Mesodermal cell (in vitro differentiated cells): ENCODE data around the gene CAPN3.
"Not testable (repeated sequence)": the region's sequence is repeated elsewhere in the genome, so short reads cannot be mapped to it uniquely, and the experiment has no call there.

Experiments
- H3K27ac ChIP-seq: 2 replicates; pipeline ENCODE4 v1.7.0; 2013; ENCODE audit warnings: mild to moderate bottlenecking, low read depth, low read length, moderate library complexity; ENCODE audit not compliant: severe bottlenecking
- H3K36me3 ChIP-seq: 2 replicates; pipeline ENCODE4 v1.7.1; 2013; ENCODE audit warnings: mild to moderate bottlenecking, low read length, moderate library complexity; ENCODE audit not compliant: control insufficient read depth, insufficient read depth
- H3K4me1 ChIP-seq: one replicate; pipeline ENCODE4 v1.7.1; 2013; ENCODE audit warnings: mild to moderate bottlenecking, low read length; ENCODE audit not compliant: insufficient read depth, control insufficient read depth, poor library complexity, severe bottlenecking
- H3K4me3 ChIP-seq: 2 replicates; pipeline ENCODE4 v1.7.0; 2013; ENCODE audit warnings: low read length, control low read depth, mild to moderate bottlenecking; ENCODE audit not compliant: insufficient read depth, poor library complexity, severe bottlenecking; ENCODE audit errors: extremely low read depth
- H3K9me3 ChIP-seq: 2 replicates; pipeline ENCODE4 v1.7.1; 2013; ENCODE audit warnings: mild to moderate bottlenecking, low read length, moderate library complexity; ENCODE audit not compliant: control insufficient read depth
- WGBS, 2 experiments: methylation state at CpG; one replicate each; pipeline ENCODE4 v1.1.5; 2013; ENCODE audit warnings: missing lambda C conversion rate in 2 of 2; ENCODE audit not compliant: insufficient coverage in 2 of 2; 5-methylcytosine and 5-hydroxymethylcytosine counted together

The CAPN3 gene

GRCh38 chr15:42335074-42335473 lies 24.2 kb upstream of the CAPN3 start:
- Histone ChIP-seq H3K4me1 (peaks cover 10% of the 10 kb centered on the region), H3K27ac (no peak overlapping the region), H3K9me3 (peaks cover 13% of the 10 kb centered on the region), H3K36me3 (no peaks in the 10 kb centered on the region), H3K4me3 (no peak overlapping the region)
- WGBS, 2 experiments = 90 to 100% methylated on average over 1 to 2 of the region's 2 CpGs

- H3K4me3 ChIP-seq = not testable (repeated sequence)
- 100% methylated on average over 1 of the region's 1 CpG; no CpG with 5 or more reads in 1 of the 2 experiments for WGBS, 2 experiments
- H3K9me3 ChIP-seq = peaks cover 13% of the 10 kb centered on the region
Observed at GRCh38 chr15:42336650-42337049, 22.7 kb upstream of the CAPN3 start.

GRCh38 chr15:42337104-42337503 lies 22.2 kb upstream of the CAPN3 start:
- H3K9me3 ChIP-seq = peaks cover 13% of the 10 kb centered on the region
- H3K4me1 ChIP-seq, H3K27ac ChIP-seq, H3K4me3 ChIP-seq, H3K36me3 ChIP-seq: not testable (repeated sequence)
- 100% methylated on average over 2 of the region's 3 CpGs for WGBS, 2 experiments

More at GRCh38 chr15:42336650-42337049, 22.7 kb upstream of the CAPN3 start:
- H3K36me3 ChIP-seq, H3K27ac ChIP-seq, H3K4me1 ChIP-seq: not testable (repeated sequence)

- Histone ChIP-seq H3K4me3 (no peak overlapping the region), H3K27ac (peak overlapping the region; percentile 92), H3K9me3 (peaks cover 13% of the 10 kb centered on the region), H3K4me1 (peaks cover 10% of the 10 kb centered on the region), H3K36me3 (peaks cover 4% of the 10 kb centered on the region)
- WGBS, 2 experiments = 43% methylated on average over 1 of the region's 2 CpGs; no CpG with 5 or more reads in 1 of the 2 experiments
Observed at GRCh38 chr15:42338500-42338899, 20.8 kb upstream of the CAPN3 start.

GRCh38 chr15:42343596-42344232 lies 15.6 kb upstream of the CAPN3 start:
- H3K9me3 ChIP-seq = no peaks in the 10 kb centered on the region
- H3K27ac ChIP-seq = no peak overlapping the region
- WGBS, 2 experiments = 80 to 83% methylated on average over 4 to 6 of the region's 6 CpGs
- peaks cover 11% of the 10 kb centered on the region for H3K4me1 ChIP-seq
- no peak overlapping the region for H3K4me3 ChIP-seq
- peaks cover 4% of the 10 kb centered on the region for H3K36me3 ChIP-seq

- H3K27ac ChIP-seq = no peak overlapping the region
- WGBS, 2 experiments = 90 to 100% methylated on average over 2 of the region's 5 CpGs
- no peak overlapping the region for H3K4me3 ChIP-seq
- no peaks in the 10 kb centered on the region for H3K9me3 ChIP-seq
- peaks cover 12% of the 10 kb centered on the region for H3K4me1 ChIP-seq
- peaks cover 4% of the 10 kb centered on the region for H3K36me3 ChIP-seq
Observed at GRCh38 chr15:42344763-42345162, 14.5 kb upstream of the CAPN3 start.

- Histone ChIP-seq H3K9me3 (no peaks in the 10 kb centered on the region), H3K36me3 (peaks cover 4% of the 10 kb centered on the region), H3K27ac (no peak overlapping the region), H3K4me1 (peaks cover 12% of the 10 kb centered on the region), H3K4me3 (no peak overlapping the region)
- WGBS, 2 experiments = 88 to 100% methylated on average over 1 of the region's 3 CpGs
Observed at GRCh38 chr15:42345504-42345903, 13.8 kb upstream of the CAPN3 start.

- no peak overlapping the region for H3K27ac ChIP-seq
- peaks cover 12% of the 10 kb centered on the region for H3K4me1 ChIP-seq
- no peak overlapping the region for H3K4me3 ChIP-seq
- WGBS, 2 experiments = 93 to 95% methylated on average over 3 to 4 of the region's 5 CpGs
- peaks cover 13% of the 10 kb centered on the region for H3K36me3 ChIP-seq
- no peaks in the 10 kb centered on the region for H3K9me3 ChIP-seq
Observed at GRCh38 chr15:42348083-42348482, 11.2 kb upstream of the CAPN3 start.

GRCh38 chr15:42349186-42349585 lies 10.1 kb upstream of the CAPN3 start:
- Histone ChIP-seq H3K36me3 (peaks cover 9% of the 10 kb centered on the region), H3K4me3 (no peak overlapping the region), H3K9me3 (no peaks in the 10 kb centered on the region), H3K27ac (peak overlapping the region; percentile 37), H3K4me1 (peaks cover 12% of the 10 kb centered on the region)
- WGBS, 2 experiments = no CpG with 5 or more reads among the region's 2 CpGs

GRCh38 chr15:42352401-42352800 lies 6.9 kb upstream of the CAPN3 start:
- Histone ChIP-seq H3K9me3 (no peaks in the 10 kb centered on the region), H3K4me3 (no peak overlapping the region), H3K4me1 (peaks cover 9% of the 10 kb centered on the region), H3K36me3 (peaks cover 9% of the 10 kb centered on the region), H3K27ac (no peak overlapping the region)
- 93 to 95% methylated on average over 3 to 5 of the region's 7 CpGs for WGBS, 2 experiments

GRCh38 chr15:42353061-42353460 lies 6.2 kb upstream of the CAPN3 start:
- H3K36me3 ChIP-seq = peaks cover 9% of the 10 kb centered on the region
- no peaks in the 10 kb centered on the region for H3K9me3 ChIP-seq
- H3K4me1 ChIP-seq = peaks cover 9% of the 10 kb centered on the region
- H3K27ac ChIP-seq = no peak overlapping the region
- 73 to 79% methylated on average over 5 to 6 of the region's 6 CpGs for WGBS, 2 experiments
- no peak overlapping the region for H3K4me3 ChIP-seq
